Measurements from ENCODE around the gene CEP128.
"Not testable (repeated sequence)": the region's sequence is repeated elsewhere in the genome, so short reads cannot be mapped to it uniquely, and the experiment has no call there.

The CEP128 gene

GRCh38 chr14:80933686-80934085, 7.9 kb downstream of the CEP128 start:
- peaks cover 60% of the 10 kb centered on the region for H3K4me1 Mint-ChIP-seq (ENCODE audit: low read depth)
- no peak overlapping the region for H3K4me3 Mint-ChIP-seq
- peaks cover 48% of the 10 kb centered on the region for H3K36me3 Mint-ChIP-seq (ENCODE audit: low read depth)
- H3K9me3 Mint-ChIP-seq, result peaks cover 6% of the 10 kb centered on the region
- H3K27me3 Mint-ChIP-seq, result no peaks in the 10 kb centered on the region
- no peak for DNase-seq
- H3K27ac Mint-ChIP-seq, result no peak overlapping the region

- H3K4me3 Mint-ChIP-seq, result no peak overlapping the region
- peaks cover 50% of the 10 kb centered on the region for H3K36me3 Mint-ChIP-seq (ENCODE audit: low read depth)
- peaks cover 61% of the 10 kb centered on the region for H3K4me1 Mint-ChIP-seq (ENCODE audit: low read depth)
- no peaks in the 10 kb centered on the region for H3K27me3 Mint-ChIP-seq
- DNase-seq, result no peak
- no peak overlapping the region for H3K27ac Mint-ChIP-seq
- H3K9me3 Mint-ChIP-seq, result peaks cover 6% of the 10 kb centered on the region
Observed at GRCh38 chr14:80933282-80933681, 8.3 kb downstream of the CEP128 start.

GRCh38 chr14:80930836-80931389, 10.6 kb downstream of the CEP128 start:
- peak overlapping the region; percentile 90 for H3K27ac Mint-ChIP-seq
- peak overlapping the region; percentile 60 for H3K4me3 Mint-ChIP-seq
- peaks cover 60% of the 10 kb centered on the region for H3K4me1 Mint-ChIP-seq (ENCODE audit: low read depth)
- H3K36me3 Mint-ChIP-seq (ENCODE audit: low read depth), result peaks cover 46% of the 10 kb centered on the region
- peak; percentile 42 for DNase-seq
- no peaks in the 10 kb centered on the region for H3K27me3 Mint-ChIP-seq
- peaks cover 6% of the 10 kb centered on the region for H3K9me3 Mint-ChIP-seq

GRCh38 chr14:80930095-80930494, 11.4 kb downstream of the CEP128 start:
- Mint-ChIP-seq H3K27me3 (no peaks in the 10 kb centered on the region), H3K36me3 (ENCODE audit: low read depth) (peaks cover 50% of the 10 kb centered on the region), H3K27ac (peak overlapping the region; percentile 90), H3K4me1 (ENCODE audit: low read depth) (peaks cover 64% of the 10 kb centered on the region), H3K4me3 (peak overlapping the region; percentile 8), H3K9me3 (peaks cover 6% of the 10 kb centered on the region)
- DNase-seq, result no peak

GRCh38 chr14:80927083-80927989, 14.2 kb downstream of the CEP128 start:
- Mint-ChIP-seq H3K4me3 (no peak overlapping the region), H3K36me3 (ENCODE audit: low read depth) (peaks cover 43% of the 10 kb centered on the region), H3K27ac (no peak overlapping the region)

GRCh38 chr14:80926397-80927082, 15.0 kb downstream of the CEP128 start:
- H3K27ac Mint-ChIP-seq, result no peak overlapping the region
- H3K4me3 Mint-ChIP-seq, result no peak overlapping the region
- no peak for DNase-seq
- H3K9me3 Mint-ChIP-seq, result peaks cover 1% of the 10 kb centered on the region
- H3K4me1 Mint-ChIP-seq (ENCODE audit: low read depth), result peaks cover 45% of the 10 kb centered on the region
- H3K27me3 Mint-ChIP-seq, result no peaks in the 10 kb centered on the region
- peaks cover 35% of the 10 kb centered on the region for H3K36me3 Mint-ChIP-seq (ENCODE audit: low read depth)

More at GRCh38 chr14:80927083-80927989, 14.2 kb downstream of the CEP128 start:
- Mint-ChIP-seq H3K4me1 (ENCODE audit: low read depth) (peaks cover 53% of the 10 kb centered on the region), H3K9me3 (peaks cover 2% of the 10 kb centered on the region), H3K27me3 (no peaks in the 10 kb centered on the region)
- DNase-seq, result no peak

GRCh38 chr14:80924365-80925103, 17.0 kb downstream of the CEP128 start:
- H3K27ac Mint-ChIP-seq, result no peak overlapping the region
- peaks cover 25% of the 10 kb centered on the region for H3K4me1 Mint-ChIP-seq (ENCODE audit: low read depth)
- H3K4me3 Mint-ChIP-seq, result no peak overlapping the region
- no peak for DNase-seq
- H3K9me3 Mint-ChIP-seq, result no peaks in the 10 kb centered on the region
- H3K36me3 Mint-ChIP-seq (ENCODE audit: low read depth), result peaks cover 32% of the 10 kb centered on the region
- no peaks in the 10 kb centered on the region for H3K27me3 Mint-ChIP-seq

GRCh38 chr14:80923368-80923767, 18.2 kb downstream of the CEP128 start:
- Mint-ChIP-seq H3K4me3 (no peak overlapping the region), H3K4me1 (ENCODE audit: low read depth) (peaks cover 18% of the 10 kb centered on the region), H3K36me3 (ENCODE audit: low read depth) (peaks cover 20% of the 10 kb centered on the region), H3K27me3 (no peaks in the 10 kb centered on the region), H3K27ac (no peak overlapping the region), H3K9me3 (no peaks in the 10 kb centered on the region)
- DNase-seq, result no peak

GRCh38 chr14:80919622-80920021, 21.9 kb downstream of the CEP128 start:
- Mint-ChIP-seq H3K4me3 (no peak overlapping the region), H3K36me3 (ENCODE audit: low read depth) (peaks cover 29% of the 10 kb centered on the region)

GRCh38 chr14:80912013-80912412, 29.5 kb downstream of the CEP128 start:
- not testable (repeated sequence) for H3K4me1 Mint-ChIP-seq (ENCODE audit: low read depth)

More at GRCh38 chr14:80919622-80920021, 21.9 kb downstream of the CEP128 start:
- Mint-ChIP-seq H3K9me3 (no peaks in the 10 kb centered on the region), H3K27me3 (no peaks in the 10 kb centered on the region), H3K27ac (no peak overlapping the region), H3K4me1 (ENCODE audit: low read depth) (peaks cover 6% of the 10 kb centered on the region)
- DNase-seq, result no peak

GRCh38 chr14:80906946-80907345, 34.6 kb downstream of the CEP128 start:
- Mint-ChIP-seq H3K27me3 (no peaks in the 10 kb centered on the region), H3K27ac (no peak overlapping the region), H3K4me1 (ENCODE audit: low read depth) (peaks cover 13% of the 10 kb centered on the region), H3K4me3 (no peak overlapping the region), H3K9me3 (no peaks in the 10 kb centered on the region), H3K36me3 (ENCODE audit: low read depth) (peaks cover 59% of the 10 kb centered on the region)
- no peak for DNase-seq

More at GRCh38 chr14:80912013-80912412, 29.5 kb downstream of the CEP128 start:
- H3K36me3 Mint-ChIP-seq (ENCODE audit: low read depth), result peaks cover 56% of the 10 kb centered on the region
- not testable (repeated sequence) for DNase-seq, H3K27ac Mint-ChIP-seq, H3K9me3 Mint-ChIP-seq, H3K4me3 Mint-ChIP-seq, H3K27me3 Mint-ChIP-seq

- H3K4me3 Mint-ChIP-seq, result no peak overlapping the region
- peaks cover 59% of the 10 kb centered on the region for H3K36me3 Mint-ChIP-seq (ENCODE audit: low read depth)
- no peak overlapping the region for H3K27ac Mint-ChIP-seq
- peaks cover 18% of the 10 kb centered on the region for H3K4me1 Mint-ChIP-seq (ENCODE audit: low read depth)
- DNase-seq, result no peak
- no peaks in the 10 kb centered on the region for H3K9me3 Mint-ChIP-seq
- no peaks in the 10 kb centered on the region for H3K27me3 Mint-ChIP-seq
Observed at GRCh38 chr14:80906336-80906735, 35.2 kb downstream of the CEP128 start.

GRCh38 chr14:80902608-80903007, 38.9 kb downstream of the CEP128 start:
- peaks cover 75% of the 10 kb centered on the region for H3K36me3 Mint-ChIP-seq (ENCODE audit: low read depth)
- H3K27ac Mint-ChIP-seq, result peak overlapping the region; percentile 29
- H3K27me3 Mint-ChIP-seq, result no peaks in the 10 kb centered on the region
- H3K9me3 Mint-ChIP-seq, result no peaks in the 10 kb centered on the region
- no peak overlapping the region for H3K4me3 Mint-ChIP-seq
- H3K4me1 Mint-ChIP-seq (ENCODE audit: low read depth), result peaks cover 18% of the 10 kb centered on the region
- no peak for DNase-seq

- peaks cover 77% of the 10 kb centered on the region for H3K36me3 Mint-ChIP-seq (ENCODE audit: low read depth)
- H3K4me1 Mint-ChIP-seq (ENCODE audit: low read depth), result peaks cover 18% of the 10 kb centered on the region
- no peak overlapping the region for H3K4me3 Mint-ChIP-seq
- DNase-seq, result no peak
- no peaks in the 10 kb centered on the region for H3K9me3 Mint-ChIP-seq
- no peak overlapping the region for H3K27ac Mint-ChIP-seq
- H3K27me3 Mint-ChIP-seq, result no peaks in the 10 kb centered on the region
Observed at GRCh38 chr14:80901822-80902221, 39.7 kb downstream of the CEP128 start.
